Chondrocyte (in vitro differentiated cells): ENCODE results near the gene YLPM1. TPM values are rescaled to one million over a fixed set of nuclear protein-coding genes. Genes with fewer than 3 reads are reported as not detected.

ENCODE experiments used
- DNase-seq: peaks from one replicate; pipeline ENCODE4 v3.0.0; 2021; ENCODE audit warnings: mixed read lengths, low spot score
- H3K27ac Mint-ChIP-seq: one replicate; pipeline ENCODE4 v1.8.0; 2021; ENCODE audit warnings: mild to moderate bottlenecking, moderate library complexity, mixed read lengths; ENCODE audit not compliant: unreplicated experiment
- H3K27me3 Mint-ChIP-seq: 2 replicates; pipeline ENCODE4 v1.8.0; 2021; ENCODE audit warnings: low read depth, mixed read lengths
- H3K36me3 Mint-ChIP-seq: 2 replicates; pipeline ENCODE4 v1.8.0; 2021; ENCODE audit warnings: low read depth, mixed read lengths
- H3K4me1 Mint-ChIP-seq: 2 replicates; pipeline ENCODE4 v1.8.0; 2021; ENCODE audit warnings: low read depth, mild to moderate bottlenecking, mixed read lengths
- H3K4me3 Mint-ChIP-seq: one replicate; pipeline ENCODE4 v1.8.0; 2021; ENCODE audit warnings: mild to moderate bottlenecking, moderate library complexity, mixed read lengths; ENCODE audit not compliant: unreplicated experiment
- H3K9me3 Mint-ChIP-seq: 2 replicates; pipeline ENCODE4 v1.8.0; 2021; ENCODE audit warnings: low read depth, mixed read lengths
- total RNA-seq: library from RNA; stranded (reverse); gene quantifications from 3 replicates; pipeline ENCODE4 v1.2.1, GENCODE V29; 2021
- TF ChIP-seq, protein P1 (sequence below): fragments of 200-600 bp; sonication (generic); IDR thresholded peaks from 2 replicates; pipeline ENCODE4 v1.5.0; 2021; ENCODE audit warnings: antibody characterized with exemption, mild to moderate bottlenecking, moderate library complexity

YLPM1 gene
- total RNA-seq, 1 donor from 2014 or later = 51.3 TPM

DNA sequence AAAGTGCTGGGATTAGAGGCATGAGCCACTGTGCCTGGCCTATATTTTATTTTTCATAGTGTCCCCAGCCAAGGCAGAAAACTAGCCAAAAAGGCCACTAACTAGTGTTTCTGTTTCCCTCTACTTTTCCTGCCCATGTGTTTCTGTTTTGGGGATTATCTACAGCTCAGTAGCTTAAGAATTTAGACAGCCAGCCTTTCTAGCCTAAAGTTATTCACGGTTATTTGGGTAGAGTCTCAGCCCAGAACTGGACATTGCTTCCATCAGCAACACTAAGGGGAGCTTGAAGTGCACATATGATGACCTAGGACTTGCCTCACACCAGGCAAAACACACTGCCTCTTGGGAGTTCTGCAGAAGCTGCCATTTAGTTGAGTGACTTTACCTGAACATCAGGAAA lies 94.9 kb downstream of the YLPM1 start:
- Mint-ChIP-seq H3K4me3 (no peak overlapping the region), H3K27ac (no peak overlapping the region)
- TF ChIP-seq, protein P1, sequence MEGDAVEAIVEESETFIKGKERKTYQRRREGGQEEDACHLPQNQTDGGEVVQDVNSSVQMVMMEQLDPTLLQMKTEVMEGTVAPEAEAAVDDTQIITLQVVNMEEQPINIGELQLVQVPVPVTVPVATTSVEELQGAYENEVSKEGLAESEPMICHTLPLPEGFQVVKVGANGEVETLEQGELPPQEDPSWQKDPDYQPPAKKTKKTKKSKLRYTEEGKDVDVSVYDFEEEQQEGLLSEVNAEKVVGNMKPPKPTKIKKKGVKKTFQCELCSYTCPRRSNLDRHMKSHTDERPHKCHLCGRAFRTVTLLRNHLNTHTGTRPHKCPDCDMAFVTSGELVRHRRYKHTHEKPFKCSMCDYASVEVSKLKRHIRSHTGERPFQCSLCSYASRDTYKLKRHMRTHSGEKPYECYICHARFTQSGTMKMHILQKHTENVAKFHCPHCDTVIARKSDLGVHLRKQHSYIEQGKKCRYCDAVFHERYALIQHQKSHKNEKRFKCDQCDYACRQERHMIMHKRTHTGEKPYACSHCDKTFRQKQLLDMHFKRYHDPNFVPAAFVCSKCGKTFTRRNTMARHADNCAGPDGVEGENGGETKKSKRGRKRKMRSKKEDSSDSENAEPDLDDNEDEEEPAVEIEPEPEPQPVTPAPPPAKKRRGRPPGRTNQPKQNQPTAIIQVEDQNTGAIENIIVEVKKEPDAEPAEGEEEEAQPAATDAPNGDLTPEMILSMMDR = no peak

DNA sequence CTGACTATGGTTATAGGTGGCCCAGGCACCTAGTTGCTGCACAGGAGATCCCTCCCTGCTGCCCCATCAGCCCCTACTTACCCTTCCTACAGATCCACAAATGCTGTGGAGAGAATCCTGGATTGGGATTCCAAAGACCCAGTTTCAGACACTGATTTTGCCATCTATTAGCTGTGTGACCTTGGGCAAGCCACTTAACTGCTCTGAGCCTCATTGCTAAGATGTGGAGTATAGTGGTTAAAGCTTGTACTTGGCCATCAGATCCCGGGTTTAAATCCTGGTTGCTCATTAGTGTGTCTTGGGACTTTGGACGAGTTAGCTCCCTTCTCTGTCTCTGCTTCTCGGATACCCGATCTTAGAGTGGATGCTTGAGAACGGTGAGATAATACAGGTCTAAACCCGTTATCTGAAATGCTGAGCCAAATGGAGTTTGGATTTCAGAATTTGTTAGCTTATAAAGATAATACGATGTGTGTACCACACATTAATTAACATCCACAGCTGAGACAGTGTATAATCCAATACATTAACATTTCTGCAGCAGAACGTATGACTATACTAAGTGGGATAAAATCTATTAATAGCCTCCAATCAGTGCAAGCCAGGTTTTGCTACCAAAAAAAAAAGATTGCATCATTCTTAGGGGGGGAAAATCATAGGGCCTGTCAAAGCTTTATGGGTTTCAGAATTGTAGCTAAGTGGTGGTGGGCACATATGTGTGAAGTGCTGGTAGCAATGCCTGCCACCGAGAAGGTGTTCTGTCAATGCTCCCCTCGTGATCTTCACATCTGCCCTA lies 96.8 kb downstream of the YLPM1 start:
- TF ChIP-seq, protein P1 = no peak
- Mint-ChIP-seq H3K9me3 (no peaks in the 10 kb centered on the region), H3K27me3 (no peaks in the 10 kb centered on the region), H3K36me3 (no peaks in the 10 kb centered on the region), H3K4me1 (peaks cover 10% of the 10 kb centered on the region), H3K27ac (no peak overlapping the region), H3K4me3 (no peak overlapping the region)
- DNase-seq = no peak

More for the DNA sequence above, 94.9 kb downstream of the YLPM1 start:
- Mint-ChIP-seq H3K36me3 (no peaks in the 10 kb centered on the region), H3K4me1 (peaks cover 15% of the 10 kb centered on the region), H3K9me3 (no peaks in the 10 kb centered on the region), H3K27me3 (no peaks in the 10 kb centered on the region)
- DNase-seq = no peak

DNA sequence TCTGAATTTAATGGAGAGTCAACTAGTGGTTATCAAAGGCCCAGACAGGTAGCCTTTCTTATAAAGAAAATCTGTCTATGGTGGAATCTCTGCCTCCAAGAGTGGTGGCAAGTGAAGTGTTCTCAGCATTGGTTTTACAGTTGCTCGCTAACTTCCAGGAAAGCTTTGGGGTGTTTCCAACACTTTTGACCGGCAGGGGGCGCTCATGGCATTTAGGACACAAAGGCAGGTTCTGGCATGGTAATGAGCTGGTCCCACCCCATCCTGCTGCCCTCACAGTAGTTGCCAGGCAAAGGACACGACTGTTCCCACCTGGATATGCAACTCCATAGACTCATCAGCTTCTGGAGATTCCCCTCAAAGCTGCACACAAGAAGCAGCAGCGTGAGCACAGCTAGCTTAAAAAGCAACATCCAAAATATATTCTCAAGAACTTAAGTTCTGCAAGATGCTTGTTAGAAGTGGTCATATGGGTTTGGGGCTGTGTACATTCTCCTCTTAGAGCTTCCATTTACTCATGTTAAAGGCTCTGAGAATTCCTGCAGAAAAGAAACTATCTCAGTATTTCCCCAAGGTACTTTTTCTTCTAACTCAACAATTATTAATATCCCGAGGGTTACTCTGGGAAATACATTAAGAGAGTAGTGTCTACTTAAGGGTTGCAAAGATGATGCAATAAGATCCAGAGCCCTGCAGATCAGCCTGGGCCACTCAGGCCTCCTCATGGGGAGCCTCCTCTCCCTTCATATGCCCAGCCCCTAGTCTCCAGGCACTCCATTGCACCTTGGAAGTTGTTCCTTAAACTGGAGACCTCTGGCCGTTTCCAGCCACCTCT lies 98.0 kb downstream of the YLPM1 start:
- peaks cover 10% of the 10 kb centered on the region for H3K4me1 Mint-ChIP-seq
- no peaks in the 10 kb centered on the region for H3K36me3 Mint-ChIP-seq
- no peaks in the 10 kb centered on the region for H3K27me3 Mint-ChIP-seq
- H3K27ac Mint-ChIP-seq = no peak overlapping the region
- TF ChIP-seq, protein P1 = peak; percentile 92
- no peak overlapping the region for H3K4me3 Mint-ChIP-seq
- DNase-seq = no peak
- H3K9me3 Mint-ChIP-seq = no peaks in the 10 kb centered on the region

DNA sequence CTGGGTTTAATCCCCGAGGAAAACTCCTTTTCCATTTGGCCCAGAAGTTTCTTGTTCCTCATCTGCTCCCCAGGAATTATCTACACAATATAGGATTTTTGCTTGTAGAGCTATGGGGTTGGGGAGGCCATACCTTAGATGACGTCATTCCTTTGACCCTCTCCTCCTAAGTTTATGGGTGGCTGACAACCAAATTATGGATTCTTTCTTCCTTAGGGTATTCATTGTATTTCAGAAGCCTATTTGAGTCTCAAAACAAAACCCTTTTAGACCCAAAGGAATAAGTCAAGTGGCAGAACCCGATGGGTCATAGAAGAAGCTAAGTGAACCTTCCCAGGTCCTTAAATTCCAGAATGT lies 98.6 kb downstream of the YLPM1 start:
- TF ChIP-seq, protein P1 = no peak
- no peak overlapping the region for H3K4me3 Mint-ChIP-seq
- H3K27me3 Mint-ChIP-seq = peaks cover 2% of the 10 kb centered on the region
- no peaks in the 10 kb centered on the region for H3K36me3 Mint-ChIP-seq
- no peak overlapping the region for H3K27ac Mint-ChIP-seq
- H3K9me3 Mint-ChIP-seq = no peaks in the 10 kb centered on the region
- H3K4me1 Mint-ChIP-seq = peaks cover 10% of the 10 kb centered on the region
- DNase-seq = no peak

DNA sequence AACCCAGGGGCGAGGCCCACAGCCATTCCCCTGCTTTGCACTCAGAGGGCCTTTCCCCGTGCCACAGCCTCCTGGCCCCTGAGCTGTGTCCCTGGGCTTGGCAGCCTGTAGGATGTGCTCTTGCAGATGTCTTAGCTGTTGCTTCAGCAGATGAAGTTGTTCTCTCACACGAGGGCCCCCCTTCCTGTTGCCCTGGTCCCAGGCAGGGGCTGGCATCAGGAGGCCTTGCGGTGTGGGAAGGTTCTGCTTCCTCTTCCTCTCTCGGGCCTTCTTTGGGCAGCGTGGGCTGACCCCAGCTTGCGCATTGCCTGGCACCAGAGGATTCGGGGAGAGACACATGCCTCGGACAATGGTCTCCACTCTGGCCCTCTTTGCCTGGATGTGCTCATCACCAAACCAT lies 100.2 kb downstream of the YLPM1 start:
- DNase-seq = no peak
- H3K27ac Mint-ChIP-seq = no peak overlapping the region
- TF ChIP-seq, protein P1 = no peak
- no peaks in the 10 kb centered on the region for H3K9me3 Mint-ChIP-seq
- H3K27me3 Mint-ChIP-seq = peaks cover 2% of the 10 kb centered on the region
- H3K36me3 Mint-ChIP-seq = no peaks in the 10 kb centered on the region
- peaks cover 16% of the 10 kb centered on the region for H3K4me1 Mint-ChIP-seq
- no peak overlapping the region for H3K4me3 Mint-ChIP-seq
